Epithelial cell of proximal tubule (primary cell): Measurements from ENCODE around the gene MLPH. TPM values are rescaled to one million over a fixed set of nuclear protein-coding genes. Genes with fewer than 3 reads are reported as not detected.

Experiments
- DNase-seq: peaks from one replicate; pipeline ENCODE4 v3.0.0-alpha.2; 2011; ENCODE audit warnings: low read depth
- H3K4me3 ChIP-seq: 2 replicates; pipeline ENCODE4 v1.5.1; 2011; ENCODE audit warnings: low read depth, mild to moderate bottlenecking, low read length
- CTCF ChIP-seq: conservative IDR thresholded peaks from 2 replicates; pipeline ENCODE4 v1.5.1; 2012; ENCODE audit warnings: low read depth, mild to moderate bottlenecking, low read length
- total RNA-seq: library from RNA; depleted of rRNA; stranded (reverse); fragments of >200 nt; gene quantifications from 2 replicates; pipeline ENCODE4 v1.2.3, GENCODE V29; 2015

Gene MLPH
- total RNA-seq, 1 donor from 2014 or later: 36.0 TPM

GRCh38 chr2:237478979-237479378, 8.1 kb upstream of the MLPH start:
- DNase-seq: no peak
- no peak for TF ChIP-seq CTCF
- H3K4me3 ChIP-seq: no peak overlapping the region

- no peak overlapping the region for H3K4me3 ChIP-seq
- no peak for TF ChIP-seq CTCF
- no peak for DNase-seq
Measured at GRCh38 chr2:237479747-237480146, 7.3 kb upstream of the MLPH start.

- H3K4me3 ChIP-seq: no peak overlapping the region
- no peak for DNase-seq
- no peak for TF ChIP-seq CTCF
Measured at GRCh38 chr2:237480556-237480955, 6.5 kb upstream of the MLPH start.

GRCh38 chr2:237480988-237481525, 6.0 kb upstream of the MLPH start:
- no peak for TF ChIP-seq CTCF
- no peak overlapping the region for H3K4me3 ChIP-seq
- no peak for DNase-seq

GRCh38 chr2:237482485-237482884, 4.6 kb upstream of the MLPH start:
- DNase-seq: no peak
- TF ChIP-seq CTCF: no peak
- H3K4me3 ChIP-seq: no peak overlapping the region

- no peak for DNase-seq
- no peak overlapping the region for H3K4me3 ChIP-seq
- TF ChIP-seq CTCF: peak; percentile 56
Measured at GRCh38 chr2:237483018-237483731, 3.9 kb upstream of the MLPH start.

- TF ChIP-seq CTCF: no peak
- no peak for DNase-seq
- H3K4me3 ChIP-seq: no peak overlapping the region
Measured at GRCh38 chr2:237485304-237485703, 1.7 kb upstream of the MLPH start.
